Stimulated activated CD8-positive, alpha-beta memory T cell treated with anti-CD3 and anti-CD28 coated beads, Interleukin-15, amount 100 ng/mL, for 1 hour (primary cell): ENCODE measurements around the gene MLF2.
"Not testable (repeated sequence)": the region's sequence is repeated elsewhere in the genome, so short reads cannot be mapped to it uniquely, and the experiment has no call there.

ENCODE experiments used
- DNase-seq: peaks from one replicate; pipeline ENCODE4 v3.0.0-alpha.2; 2020; ENCODE audit warnings: low read depth

MLF2 gene

GRCh38 chr12:6734506-6735387 lies 18.2 kb downstream of the MLF2 start:
- no peak for DNase-seq

- no peak for DNase-seq
Measured at GRCh38 chr12:6730169-6730568, 22.8 kb downstream of the MLF2 start.

DNA sequence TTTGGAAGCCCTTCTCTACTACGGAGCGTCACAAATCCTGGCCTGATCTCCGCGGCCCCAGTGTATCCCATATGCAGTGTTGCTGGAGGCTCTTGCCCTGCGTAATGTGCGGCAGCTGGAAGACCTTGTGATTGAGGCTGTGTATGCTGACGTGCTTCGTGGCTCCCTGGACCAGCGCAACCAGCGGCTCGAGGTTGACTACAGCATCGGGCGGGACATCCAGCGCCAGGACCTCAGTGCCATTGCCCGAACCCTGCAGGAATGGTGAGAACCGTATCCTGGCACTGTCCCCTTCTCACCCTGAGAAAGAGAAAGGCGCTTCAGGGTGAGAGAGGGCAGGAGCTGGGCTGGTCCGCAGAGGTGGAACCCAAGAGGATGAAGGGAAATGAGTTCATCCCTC lies 23.8 kb downstream of the MLF2 start:
- no peak for DNase-seq

DNA sequence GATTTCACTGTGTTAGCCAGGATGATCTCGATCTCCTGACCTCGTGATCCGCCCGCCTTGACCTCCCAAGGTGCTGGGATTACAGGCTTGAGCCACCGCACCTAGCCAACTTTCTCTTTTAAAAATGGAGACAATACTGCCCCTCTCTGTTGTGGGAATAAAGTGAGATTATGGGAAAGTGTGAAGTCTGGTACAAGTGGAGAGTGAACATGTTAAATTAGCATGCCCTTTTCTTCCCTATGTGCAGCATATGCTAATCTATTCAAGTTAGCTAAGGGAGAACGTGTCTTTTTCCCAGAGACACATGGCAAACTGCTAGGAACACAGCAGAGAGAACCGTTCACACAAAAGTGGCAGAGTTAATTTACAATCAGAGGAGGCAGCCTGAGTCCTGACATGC lies 27.6 kb downstream of the MLF2 start:
- no peak for DNase-seq

- DNase-seq: no peak
Measured at GRCh38 chr12:6724409-6724797, 28.5 kb downstream of the MLF2 start.

- DNase-seq: peak; percentile 94
Measured at GRCh38 chr12:6723607-6724408, 29.1 kb downstream of the MLF2 start, which contains the start of gene COPS7A. Gene COPS7A, plus strand, starts transcription at chr12:6724046. Its CDS starts 611 bp downstream, at chr12:6724657.

GRCh38 chr12:6722863-6723262 lies 30.1 kb downstream of the MLF2 start:
- no peak for DNase-seq

DNA sequence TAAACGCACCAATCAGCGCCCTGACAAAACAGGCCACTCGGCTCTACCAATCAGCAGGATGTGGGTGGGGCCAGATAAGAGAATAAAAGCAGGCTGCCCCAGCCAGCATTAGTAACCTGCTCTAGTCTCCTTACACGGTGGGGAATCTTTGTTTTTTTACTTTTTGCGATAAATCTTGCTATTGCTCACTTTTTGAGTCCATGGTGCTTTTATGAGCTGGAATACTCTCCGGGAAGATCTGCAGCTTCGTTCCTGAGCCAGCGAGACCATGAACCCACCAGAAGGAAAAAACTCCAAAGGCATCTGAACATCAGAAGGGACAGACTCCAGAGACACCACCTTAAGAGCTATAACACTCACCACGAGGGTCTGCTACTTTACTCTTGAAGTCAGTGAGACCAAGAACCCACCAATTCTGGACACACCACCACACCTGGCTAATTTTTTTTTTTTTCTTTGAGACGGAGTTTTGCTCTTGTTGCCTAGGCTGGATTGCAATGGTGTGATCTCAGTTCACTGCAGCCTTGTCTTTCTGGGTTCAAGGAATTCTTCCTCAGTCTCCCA lies 36.0 kb downstream of the MLF2 start:
- no peak for DNase-seq

DNA sequence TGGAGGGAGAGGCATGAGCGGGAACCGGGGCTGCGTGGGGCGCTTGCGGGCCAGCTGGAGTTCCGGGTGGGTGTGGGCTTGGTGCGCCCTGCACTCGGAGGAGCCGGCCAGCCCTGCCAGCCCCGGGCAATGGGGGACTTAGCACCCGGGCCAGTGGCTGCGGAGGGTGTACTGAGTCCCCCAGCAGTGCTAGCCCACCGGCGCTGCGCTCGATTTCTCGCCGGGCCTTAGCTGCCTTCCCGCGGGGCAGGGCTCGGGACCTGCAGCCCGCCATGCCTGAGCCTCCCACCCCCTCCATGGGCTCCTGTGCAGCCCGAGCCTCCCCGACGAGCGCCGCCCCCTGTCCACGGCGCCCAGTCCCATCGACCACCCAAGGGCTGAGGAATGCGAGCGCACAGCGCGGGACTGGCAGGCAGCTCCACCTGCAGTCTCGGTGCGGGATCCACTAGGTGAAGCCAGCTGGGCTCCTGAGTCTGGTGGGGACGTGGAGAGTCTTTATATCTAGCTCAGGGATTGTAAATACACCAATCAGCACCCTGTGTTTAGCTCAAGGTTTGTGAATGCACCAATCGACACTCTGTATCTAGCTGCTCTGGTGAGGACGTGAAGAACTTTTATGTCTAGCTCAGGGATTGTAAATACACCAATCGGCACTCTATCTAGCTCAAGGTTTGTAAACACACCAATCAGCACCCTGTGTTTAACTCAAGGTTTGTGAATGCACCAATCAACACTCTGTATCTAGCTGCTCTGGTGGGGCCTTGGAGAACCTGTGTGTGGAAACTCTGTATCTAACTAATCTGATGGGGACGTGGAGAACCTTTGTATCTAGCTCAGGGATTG lies 36.7 kb downstream of the MLF2 start:
- not testable (repeated sequence) for DNase-seq

DNA sequence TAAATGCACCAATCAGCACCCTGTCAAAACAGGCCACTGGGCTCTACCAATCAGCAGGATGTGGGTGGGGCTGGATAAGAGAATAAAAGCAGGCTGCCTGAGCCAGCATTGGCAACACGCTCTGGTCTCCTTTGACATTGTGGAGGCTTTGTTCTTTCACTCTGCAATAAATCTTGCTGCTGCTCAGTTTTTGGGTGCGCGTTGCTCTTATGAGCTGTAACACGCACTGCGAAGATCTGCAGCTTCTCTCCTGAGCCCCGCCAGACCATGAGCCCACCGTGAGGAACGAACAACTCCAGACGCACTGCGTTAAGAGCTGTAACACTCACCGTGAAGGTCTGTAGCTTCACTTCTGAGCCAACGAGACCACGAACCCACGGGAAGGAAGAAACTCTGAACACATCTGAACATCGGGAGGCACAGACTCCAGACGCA lies 44.0 kb downstream of the MLF2 start:
- no peak for DNase-seq

GRCh38 chr12:6708351-6708750 lies 44.6 kb downstream of the MLF2 start:
- not testable (repeated sequence) for DNase-seq

GRCh38 chr12:6703631-6704030 lies 49.3 kb downstream of the MLF2 start:
- no peak for DNase-seq

DNA sequence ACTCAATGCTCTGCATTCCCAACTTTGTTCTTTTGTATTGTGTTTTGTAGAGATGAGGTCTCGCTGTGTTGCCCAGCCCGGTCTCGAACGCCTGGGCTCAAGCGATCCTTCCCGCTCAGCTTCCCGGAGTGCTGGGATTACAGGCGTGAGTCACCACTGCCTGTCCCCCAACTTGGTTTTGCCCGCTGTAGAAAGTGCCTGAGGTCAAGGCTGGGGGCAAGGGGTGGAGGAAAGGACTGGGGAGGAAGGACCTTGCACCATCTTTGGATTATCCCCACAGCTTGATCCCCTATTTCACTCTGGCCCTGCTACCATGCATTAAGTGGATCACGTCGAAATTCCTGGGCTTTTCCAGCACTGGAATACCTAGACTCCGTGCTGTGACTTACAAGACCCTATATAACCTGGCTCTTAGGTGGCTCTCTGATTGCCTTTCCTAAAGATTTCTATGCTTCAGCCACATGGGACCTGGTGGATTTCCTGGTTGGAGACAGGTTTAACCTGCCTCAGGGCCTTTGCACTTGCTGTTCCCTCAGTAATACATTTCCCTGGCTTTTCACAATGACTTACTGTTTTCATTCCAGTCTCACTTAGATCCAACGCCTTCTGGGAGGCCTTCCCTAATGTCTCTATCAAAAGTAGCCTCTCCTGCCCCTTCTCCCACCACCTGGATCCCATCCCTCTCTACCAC lies 51.7 kb downstream of the MLF2 start:
- no peak for DNase-seq

DNA sequence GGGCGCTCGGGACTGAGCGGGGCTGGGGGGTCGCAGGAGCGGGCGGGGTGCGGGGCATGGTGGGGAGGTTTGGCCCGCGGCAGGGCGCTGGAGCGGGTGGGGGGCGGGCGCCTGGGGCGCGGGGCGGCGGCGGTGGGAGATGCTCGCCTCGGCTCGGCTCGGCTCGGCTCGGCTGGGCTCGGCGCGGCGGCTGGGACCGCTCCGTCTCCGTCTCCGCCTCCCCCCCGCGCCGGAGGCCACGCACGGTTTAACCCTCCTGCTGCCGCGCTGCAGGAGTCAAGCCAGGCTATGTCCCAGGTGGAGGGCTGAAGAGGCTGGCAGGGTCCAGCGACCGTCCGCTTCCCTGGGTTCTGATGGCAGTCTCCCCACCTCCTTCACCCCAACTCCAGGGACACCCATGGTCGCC lies 52.3 kb downstream of the MLF2 start, which contains the start of gene PIANP:
TSS of gene PIANP (minus strand) at position 170 of the 406 bp plus-strand sequence. CDS start 2,754 bp downstream, outside the sequence.
- no peak for DNase-seq

DNA sequence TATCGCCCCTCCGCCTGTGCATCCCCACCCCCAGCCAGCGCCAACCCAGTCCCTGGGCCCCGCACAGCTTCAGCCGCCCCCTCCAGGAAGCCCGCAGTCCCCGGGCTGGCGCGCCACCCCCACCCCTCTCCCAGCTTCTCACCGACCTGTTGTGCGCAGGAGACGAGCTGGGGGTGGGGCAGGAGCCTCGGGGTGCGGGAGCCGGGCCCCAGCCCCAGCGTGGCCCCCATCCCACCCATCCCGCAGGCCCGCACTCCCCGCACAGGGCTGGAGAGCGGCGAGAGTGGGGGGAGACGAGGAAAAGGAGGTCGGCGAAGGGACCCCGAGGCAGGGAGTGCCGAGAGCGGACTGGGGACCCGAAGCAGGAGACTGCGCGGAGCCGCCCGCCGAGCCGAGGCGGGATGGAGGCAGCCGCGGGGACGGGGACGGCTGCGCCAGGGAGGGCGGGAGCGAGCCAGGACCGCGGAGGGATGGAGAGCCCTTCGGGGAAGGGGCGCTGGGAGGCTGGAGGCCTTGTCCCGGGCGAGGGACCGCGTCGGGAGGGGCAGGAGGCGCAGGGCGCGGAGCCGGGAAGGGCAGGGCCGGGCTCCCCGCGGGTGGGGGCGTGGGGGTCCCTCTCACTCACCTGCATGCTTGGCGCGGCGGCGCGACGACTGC lies 52.8 kb downstream of the MLF2 start:
- DNase-seq: no peak

DNA sequence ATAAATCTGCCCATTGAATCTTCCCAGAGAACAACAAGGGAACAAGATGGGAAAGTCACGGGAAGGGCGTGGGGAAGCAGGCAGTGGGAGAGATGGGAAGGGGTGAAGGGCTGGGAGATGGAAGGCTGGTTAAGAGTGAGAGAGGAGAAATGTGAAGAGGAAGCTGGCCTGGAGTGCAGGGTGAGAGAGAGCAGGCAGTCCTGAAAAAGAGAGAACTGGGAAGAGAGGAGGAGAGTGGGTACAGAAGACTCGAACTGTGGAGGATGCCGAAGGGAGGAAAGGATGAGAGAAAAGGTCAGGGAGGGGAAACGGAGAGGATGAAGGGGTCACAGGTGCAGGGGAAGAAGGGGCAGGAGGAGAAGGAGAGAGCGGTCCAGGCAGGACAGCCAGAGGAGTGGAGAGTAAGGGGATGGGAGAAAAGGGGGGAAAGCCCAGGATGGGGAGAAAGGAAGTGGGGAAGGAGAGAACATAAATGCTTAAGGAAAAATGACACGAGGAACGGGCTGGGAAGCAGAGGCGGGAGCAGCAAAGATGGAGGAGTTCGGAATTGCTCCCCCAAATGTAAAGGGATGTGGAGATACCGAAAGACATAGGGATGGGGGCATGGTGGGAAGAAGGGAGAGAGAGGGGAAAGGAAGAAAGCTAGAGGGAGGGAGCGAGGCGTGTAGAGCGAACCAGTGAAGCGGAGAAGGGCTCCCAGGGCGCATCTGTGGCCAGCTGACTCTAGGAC lies 53.5 kb downstream of the MLF2 start:
- no peak for DNase-seq

- no peak for DNase-seq
Measured at GRCh38 chr12:6698352-6699046, 54.4 kb downstream of the MLF2 start.
